ENCODE results near the gene PROX2.

DNA sequence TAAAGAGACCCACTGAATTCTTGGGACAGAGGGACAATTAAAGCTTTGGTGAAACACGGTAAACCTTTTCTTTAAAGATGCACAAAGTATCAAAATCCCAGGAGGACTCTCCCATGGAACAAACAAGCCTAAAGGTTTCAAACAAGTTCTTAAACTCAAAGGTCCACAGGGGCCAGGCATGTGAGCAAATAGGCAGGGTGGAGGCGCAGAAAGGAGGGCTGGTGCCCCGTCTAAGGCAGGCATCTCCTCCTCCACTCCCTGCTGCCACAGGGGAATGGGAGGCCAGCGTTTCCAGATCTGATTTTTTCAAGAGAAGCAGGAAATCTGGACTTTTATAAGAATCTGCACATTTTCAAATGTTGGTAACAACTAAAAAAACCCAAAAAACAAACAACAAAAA is 39.5 kb upstream of the PROX2 start:
- TF ChIP-seq EZH2 (IDR thresholded peaks at IDR 0.05; ENCODE audit: insufficient read depth, poor library complexity, severe bottlenecking) (no peak), EZH2phosphoT487 (IDR thresholded peaks at IDR 0.05; ENCODE audit: insufficient read depth, low read depth) (no peak)

Measured in GM23248 (cell line).